SH-SY5Y (cell line): Measurements from ENCODE around the gene EPHA10.

Experiments used
- GATA2 ChIP-seq: IDR thresholded peaks from 2 replicates; pipeline ENCODE4 v1.6.1; 2011; ENCODE audit warnings: mild to moderate bottlenecking, low read depth, low read length
- GATA3 ChIP-seq: IDR thresholded peaks from 2 replicates; pipeline ENCODE4 v1.6.1; 2011; ENCODE audit warnings: low read depth, mild to moderate bottlenecking, low read length, moderate library complexity

Gene EPHA10

DNA sequence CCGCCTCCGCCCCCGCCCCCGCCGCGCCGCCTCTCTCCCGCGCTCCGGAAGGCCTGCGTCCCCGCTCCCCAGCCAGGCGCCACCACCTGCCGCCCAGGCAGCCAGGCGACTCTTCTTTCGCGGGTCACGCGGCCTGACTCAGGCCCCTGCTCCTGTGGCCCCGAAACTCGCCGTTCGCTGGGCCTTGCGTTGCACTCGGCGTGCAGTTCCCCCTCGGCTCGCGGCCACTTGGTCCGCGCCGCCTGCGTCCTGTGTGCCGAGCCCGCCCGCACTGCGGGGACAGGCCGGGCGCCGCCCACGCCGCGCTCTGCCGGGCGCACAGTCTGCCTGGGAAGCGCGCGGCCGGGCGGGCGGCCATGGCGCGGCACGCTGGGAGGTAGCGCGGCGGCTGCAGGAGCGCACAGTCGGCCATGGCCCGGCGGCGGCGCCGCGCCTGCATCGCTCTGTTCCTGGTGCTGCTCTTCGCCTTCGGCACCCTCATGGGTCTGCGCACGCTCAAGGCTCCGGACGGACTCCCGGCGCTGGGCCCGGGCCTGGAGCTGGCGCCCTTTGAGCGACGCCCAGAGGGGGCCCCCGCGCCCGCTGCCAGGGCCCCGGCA is 29.0 kb upstream of the EPHA10 start, which contains the start of gene MANEAL:
Gene MANEAL, plus strand, starts transcription at position 75 of the 599 bp plus-strand sequence. Its CDS starts 336 bp downstream, at position 411.
- TF ChIP-seq GATA2 (no peak), GATA3 (no peak)

GRCh38 chr1:37792943-37793686 is 28.2 kb upstream of the EPHA10 start:
- TF ChIP-seq GATA3 (no peak), GATA2 (no peak)

DNA sequence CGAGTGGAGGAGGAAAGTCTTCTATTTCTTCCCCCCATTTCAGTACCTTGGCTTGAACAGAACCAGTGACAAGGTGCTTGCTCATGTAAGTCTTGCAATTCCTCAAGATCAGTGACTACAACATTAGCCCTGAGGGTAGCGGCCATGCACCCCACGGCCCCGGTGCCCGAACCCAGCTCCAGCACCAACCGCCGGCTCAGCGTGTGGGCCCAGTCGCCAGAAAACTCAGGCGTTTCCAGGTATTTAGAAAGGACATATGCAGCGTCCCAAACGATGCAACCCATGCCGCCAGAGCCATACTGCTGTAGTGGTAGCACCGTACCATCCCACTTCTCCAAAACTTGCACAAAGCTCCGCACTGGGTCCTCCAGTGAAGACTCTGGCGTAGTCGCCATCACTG is 17.6 kb upstream of the EPHA10 start:
- TF ChIP-seq GATA2 (no peak), GATA3 (no peak)

GRCh38 chr1:37778654-37779053 is 13.7 kb upstream of the EPHA10 start:
- TF ChIP-seq GATA2 (no peak), GATA3 (no peak)

GRCh38 chr1:37776946-37777516 is 12.1 kb upstream of the EPHA10 start:
- TF ChIP-seq GATA3: no peak
- no peak for TF ChIP-seq GATA2

DNA sequence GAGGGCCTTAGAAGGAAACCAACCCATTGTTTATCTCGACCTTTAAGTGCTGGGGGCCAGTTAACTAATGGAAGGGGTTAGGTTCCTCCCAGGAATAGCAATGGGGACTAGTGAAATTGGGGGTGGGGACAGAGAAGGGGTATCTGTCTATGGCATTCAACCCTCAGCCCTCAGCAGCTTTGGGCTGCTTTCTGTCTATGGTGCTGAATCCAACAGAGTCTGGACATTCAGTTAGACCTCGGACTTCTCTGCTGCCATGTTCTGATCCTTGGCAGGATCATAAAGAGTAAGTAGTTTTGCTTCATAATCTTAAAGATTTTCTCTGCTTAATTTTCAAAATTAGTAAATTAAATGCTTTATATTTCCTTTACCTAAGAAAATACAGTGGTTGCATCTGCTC is 2.6 kb upstream of the EPHA10 start:
- TF ChIP-seq GATA2 (no peak), GATA3 (no peak)

DNA sequence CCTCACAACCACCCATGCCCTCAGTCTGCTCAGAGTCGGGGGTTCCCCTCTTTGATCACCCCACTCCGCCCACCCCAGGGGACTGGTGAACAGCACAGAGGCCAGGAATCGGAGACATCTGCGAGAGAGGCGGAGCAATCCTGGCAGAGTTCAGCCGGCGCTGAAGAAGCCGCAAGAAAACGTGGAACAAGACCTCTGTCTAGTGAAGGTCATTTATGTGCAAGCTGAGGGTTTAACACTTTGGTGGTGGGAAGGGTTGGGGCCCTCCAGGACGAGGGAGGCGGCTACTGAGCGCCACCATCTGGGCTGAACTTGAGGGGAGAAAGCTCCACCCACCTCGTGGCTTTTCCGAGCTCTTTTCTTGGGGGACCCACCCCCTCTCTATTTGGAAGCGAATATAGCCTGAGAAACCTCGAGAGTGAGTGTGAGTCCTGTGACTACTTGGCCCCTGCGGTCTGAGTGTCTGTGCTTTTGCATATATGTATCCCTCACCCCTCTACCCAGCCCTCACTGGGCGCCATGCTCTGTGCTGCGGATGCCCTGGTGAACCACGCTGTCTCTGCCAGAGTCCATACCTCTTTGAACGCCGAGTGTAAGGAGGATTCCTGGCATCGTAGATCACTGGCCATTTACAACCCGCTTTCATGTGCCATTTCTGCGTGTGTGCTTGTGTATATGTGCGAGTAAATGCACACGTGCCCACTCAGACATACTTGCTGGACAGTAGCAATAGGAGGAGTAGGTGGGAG is 1.2 kb upstream of the EPHA10 start:
- TF ChIP-seq GATA2: no peak

DNA sequence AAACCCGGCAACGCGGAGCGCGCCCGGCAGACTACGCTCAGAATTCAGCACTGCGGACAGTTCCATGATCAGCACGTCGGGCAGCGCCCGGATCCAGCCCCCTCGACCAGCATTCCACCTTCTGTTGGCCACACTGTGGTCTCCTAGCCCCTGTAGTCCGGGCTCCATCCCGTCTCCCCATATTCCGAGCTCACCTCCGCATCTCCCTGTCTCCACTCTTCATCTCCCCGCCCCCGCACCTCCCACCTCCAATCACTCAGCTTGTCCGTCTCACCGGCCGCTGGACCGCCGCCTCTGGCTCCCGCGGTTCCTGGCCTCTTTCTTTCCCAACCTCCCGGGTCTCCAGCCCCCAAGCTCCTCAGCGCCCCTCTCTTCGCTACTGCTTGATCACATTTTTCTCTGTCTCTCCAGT is 500 bp downstream of the EPHA10 start:
- TF ChIP-seq GATA3: no peak
- no peak for TF ChIP-seq GATA2

DNA sequence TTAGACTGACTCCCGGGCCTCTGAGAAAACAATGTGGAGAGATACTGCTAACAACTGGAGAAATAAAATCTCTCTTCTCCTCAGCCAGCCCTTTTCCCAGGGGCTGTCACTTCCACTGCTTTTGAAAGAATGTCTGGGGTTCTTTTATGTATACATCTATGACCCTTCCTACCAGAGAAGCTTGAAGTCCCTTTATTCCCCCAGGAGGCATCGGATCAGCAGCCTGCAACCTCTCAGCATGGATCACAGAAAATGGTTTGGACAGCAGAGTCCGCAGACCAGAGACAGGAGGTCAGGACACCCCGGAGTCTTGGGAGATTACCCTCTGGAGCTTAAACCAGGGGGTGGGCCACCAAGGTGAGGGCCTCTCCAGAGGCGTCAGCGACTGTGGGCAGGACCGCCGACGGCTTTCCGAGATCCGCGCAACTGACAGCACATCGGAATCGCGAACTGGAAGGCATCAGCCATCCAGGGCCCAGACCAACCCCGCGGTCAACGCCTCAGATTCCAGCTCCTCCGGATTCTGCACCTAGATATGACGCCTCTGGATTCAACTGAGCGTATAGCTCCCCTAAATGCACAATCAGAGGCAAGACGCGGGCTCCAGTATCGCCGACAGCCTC is 1.0 kb downstream of the EPHA10 start:
- TF ChIP-seq GATA3 (no peak), GATA2 (no peak)

DNA sequence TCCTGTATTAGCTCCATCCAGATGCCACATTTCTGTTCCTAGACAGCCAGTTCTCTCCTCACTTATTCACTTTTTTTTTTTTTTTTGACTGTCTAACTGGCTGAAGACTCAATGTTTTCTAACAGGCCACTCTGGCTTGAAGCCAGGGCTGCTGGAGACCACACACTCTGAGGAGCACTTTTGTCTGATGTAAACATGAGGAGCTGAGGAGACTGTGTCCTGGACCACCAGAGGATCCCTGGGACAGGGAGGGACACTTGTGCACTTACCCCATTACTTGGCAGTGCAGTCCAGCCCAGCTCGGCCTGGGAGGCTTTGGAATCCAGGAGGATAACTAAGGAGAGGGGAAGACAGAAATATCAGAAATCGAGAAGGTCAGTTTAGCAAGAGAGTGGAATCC is 2.4 kb downstream of the EPHA10 start:
- no peak for TF ChIP-seq GATA2
- no peak for TF ChIP-seq GATA3

GRCh38 chr1:37761416-37762095 is 3.4 kb downstream of the EPHA10 start:
- TF ChIP-seq GATA2: no peak
- no peak for TF ChIP-seq GATA3

DNA sequence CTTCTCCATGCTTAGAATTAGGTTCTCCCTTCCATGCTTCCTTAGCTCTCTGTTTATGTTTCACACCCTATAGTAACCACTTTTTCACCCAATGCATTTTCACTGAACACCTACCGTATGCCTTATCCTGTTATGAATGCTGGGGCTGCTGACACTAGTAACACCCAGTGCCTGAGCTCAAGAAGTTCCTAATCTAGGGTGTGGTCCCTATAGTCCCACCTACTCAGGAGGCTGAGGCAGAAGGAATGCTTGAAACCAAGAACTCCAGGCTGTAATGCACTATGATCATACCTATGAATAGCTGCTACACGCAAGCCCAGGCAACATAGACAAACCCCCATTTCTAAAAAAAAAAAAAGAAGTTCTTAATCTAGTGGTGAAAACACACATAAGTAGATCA is 5.5 kb downstream of the EPHA10 start:
- TF ChIP-seq GATA2 (no peak), GATA3 (no peak)

- no peak for TF ChIP-seq GATA2
- no peak for TF ChIP-seq GATA3
Measured at GRCh38 chr1:37755951-37756560, 8.9 kb downstream of the EPHA10 start.
